ENCODE data around the gene COMMD3. TPM values are rescaled to one million over a fixed set of nuclear protein-coding genes. Genes with fewer than 3 reads are reported as not detected.

The COMMD3 gene
- total and polyA plus RNA-seq, 9 of the 15 experiments (the other 6 are each of a cell fraction or from before 2014, with no cell fraction given) = 50.7 to 217 (median 80.1) TPM

- TF ChIP-seq ESRRA (IDR thresholded peaks at IDR 0.05; ENCODE audit: borderline replicate concordance, low read depth) (peak; percentile 61; the same call in 1 of the 2 replicates), KLF10 (CRISPR knock-in tag; IDR thresholded peaks at IDR 0.05) (no peak), ELF1 (tag; IDR thresholded peaks at IDR 0.05) (0 out of 2 replicates have a peak, but pooled peaks have one; percentile 8), CHD4 (IDR thresholded peaks at IDR 0.05; ENCODE audit: insufficient read depth, insufficient replicate concordance, low read depth, low read length, poor library complexity, severe bottlenecking) (no peak), TEAD1 (CRISPR knock-in tag; IDR thresholded peaks at IDR 0.05) (no peak), ZNF764 (CRISPR knock-in tag; IDR thresholded peaks at IDR 0.05; ENCODE audit: low read depth) (no peak), ZNF75A (CRISPR knock-in tag; IDR thresholded peaks at IDR 0.05) (no peak), ZNF696 (CRISPR knock-in tag; conservative IDR thresholded peaks at IDR 0.05) (no peak), KLF13 (tag; IDR thresholded peaks at IDR 0.05; ENCODE audit: borderline replicate concordance, low read depth) (no peak), ADNP (tag; IDR thresholded peaks at IDR 0.05) (0 out of 2 replicates have a peak, but pooled peaks have one; percentile 30), RBFOX2 (IDR thresholded peaks at IDR 0.05; ENCODE audit: low read depth, low read length) (peak; percentile 29; the same call in 1 of the 2 replicates), TRIM24 (IDR thresholded peaks at IDR 0.05) (peak; percentile 63 to 76; a peak in 3 of 4 replicates), SRSF9 (IDR thresholded peaks at IDR 0.05; ENCODE audit: borderline replicate concordance, low read depth, low read length) (no peak), ELF4 (CRISPR knock-in tag; IDR thresholded peaks at IDR 0.05) (no peak), HNRNPL (IDR thresholded peaks at IDR 0.05; ENCODE audit: low read depth, low read length) (no peak), ATF7 (IDR thresholded peaks at IDR 0.05) (peak; percentile 94), NFE2L1 (tag; IDR thresholded peaks at IDR 0.05; ENCODE audit: borderline replicate concordance, low read depth) (no peak), E2F8 (IDR thresholded peaks at IDR 0.05; ENCODE audit: low read depth, partially characterized antibody) (no peak), IRF2 (CRISPR knock-in tag; IDR thresholded peaks at IDR 0.05) (no peak), U2AF1 (optimal IDR thresholded peaks at IDR 0.05; ENCODE audit: low read depth, low read length) (no peak)
These were observed 53.4 kb downstream of the COMMD3 start (continued) for GRCh38 chr10:22369434-22370072.

Data from K562 (cell line).